AG09309 (cell line): ENCODE results near the gene SMG9.

Source experiments
- DNase-seq: peaks from one replicate; pipeline ENCODE4 v3.0.0-alpha.2; 2010; ENCODE audit warnings: low read depth
- H3K4me3 ChIP-seq: 2 replicates; pipeline ENCODE4 v1.5.1; 2011; ENCODE audit warnings: mild to moderate bottlenecking, low read depth, low read length, moderate library complexity; ENCODE audit not compliant: control insufficient read depth
- TF ChIP-seq, protein P1 (sequence below): IDR thresholded peaks from 2 replicates; pipeline ENCODE4 v1.5.1; 2011; ENCODE audit warnings: mild to moderate bottlenecking, low read depth, low read length, inconsistent platforms; ENCODE audit not compliant: insufficient read depth, control insufficient read depth; ENCODE audit errors: missing control alignments

The SMG9 gene

DNA sequence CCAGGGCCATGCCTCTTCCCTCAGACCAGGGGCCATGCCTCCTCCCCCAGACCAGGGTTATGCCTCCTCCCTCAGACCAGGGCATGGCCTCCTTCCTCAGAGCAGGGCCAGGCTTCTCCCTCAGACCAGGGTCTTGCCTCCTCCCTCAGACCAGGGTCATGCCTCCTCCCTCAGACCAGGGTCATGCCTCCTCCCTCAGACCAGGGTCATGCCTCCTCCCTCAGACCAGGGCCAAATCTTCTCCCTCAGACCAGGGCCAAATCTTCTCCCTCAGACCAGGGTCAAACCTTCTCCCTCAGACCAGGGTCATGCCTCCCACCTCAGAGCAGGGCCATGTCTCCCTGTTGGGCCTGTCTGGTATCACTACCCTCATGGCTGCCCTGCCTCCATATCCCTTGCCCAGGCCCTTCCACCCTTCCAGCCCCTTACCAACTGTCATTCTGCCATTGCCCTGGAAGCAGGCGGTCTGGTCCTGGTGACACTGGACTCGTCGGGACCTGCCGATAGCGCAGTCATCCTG, 43.3 kb upstream of the SMG9 start:
- H3K4me3 ChIP-seq = peak overlapping the region; percentile 49
- TF ChIP-seq, protein P1, sequence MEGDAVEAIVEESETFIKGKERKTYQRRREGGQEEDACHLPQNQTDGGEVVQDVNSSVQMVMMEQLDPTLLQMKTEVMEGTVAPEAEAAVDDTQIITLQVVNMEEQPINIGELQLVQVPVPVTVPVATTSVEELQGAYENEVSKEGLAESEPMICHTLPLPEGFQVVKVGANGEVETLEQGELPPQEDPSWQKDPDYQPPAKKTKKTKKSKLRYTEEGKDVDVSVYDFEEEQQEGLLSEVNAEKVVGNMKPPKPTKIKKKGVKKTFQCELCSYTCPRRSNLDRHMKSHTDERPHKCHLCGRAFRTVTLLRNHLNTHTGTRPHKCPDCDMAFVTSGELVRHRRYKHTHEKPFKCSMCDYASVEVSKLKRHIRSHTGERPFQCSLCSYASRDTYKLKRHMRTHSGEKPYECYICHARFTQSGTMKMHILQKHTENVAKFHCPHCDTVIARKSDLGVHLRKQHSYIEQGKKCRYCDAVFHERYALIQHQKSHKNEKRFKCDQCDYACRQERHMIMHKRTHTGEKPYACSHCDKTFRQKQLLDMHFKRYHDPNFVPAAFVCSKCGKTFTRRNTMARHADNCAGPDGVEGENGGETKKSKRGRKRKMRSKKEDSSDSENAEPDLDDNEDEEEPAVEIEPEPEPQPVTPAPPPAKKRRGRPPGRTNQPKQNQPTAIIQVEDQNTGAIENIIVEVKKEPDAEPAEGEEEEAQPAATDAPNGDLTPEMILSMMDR = no peak
- no peak for DNase-seq

DNA sequence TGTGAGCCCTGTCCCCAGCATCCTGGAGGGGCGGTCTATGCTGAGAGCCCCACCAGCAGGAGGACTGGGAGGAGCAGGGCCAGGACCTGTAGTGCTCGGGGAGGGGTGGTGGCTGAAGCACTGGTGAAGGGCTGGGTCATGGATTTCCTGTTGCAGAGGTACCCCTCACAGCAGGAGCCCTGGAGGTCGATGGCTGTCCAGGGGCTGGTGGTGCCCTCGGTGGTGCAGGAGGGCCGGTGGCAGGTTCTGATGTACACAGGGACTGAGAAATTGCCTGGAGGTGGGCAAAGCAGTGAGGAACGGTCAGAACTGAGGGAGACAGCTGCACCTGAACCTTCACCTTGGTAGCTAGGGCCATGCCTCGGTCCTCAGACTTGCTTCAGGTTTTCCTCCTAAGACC, 42.8 kb upstream of the SMG9 start:
- H3K4me3 ChIP-seq = no peak overlapping the region
- TF ChIP-seq, protein P1 = no peak
- DNase-seq = no peak

DNA sequence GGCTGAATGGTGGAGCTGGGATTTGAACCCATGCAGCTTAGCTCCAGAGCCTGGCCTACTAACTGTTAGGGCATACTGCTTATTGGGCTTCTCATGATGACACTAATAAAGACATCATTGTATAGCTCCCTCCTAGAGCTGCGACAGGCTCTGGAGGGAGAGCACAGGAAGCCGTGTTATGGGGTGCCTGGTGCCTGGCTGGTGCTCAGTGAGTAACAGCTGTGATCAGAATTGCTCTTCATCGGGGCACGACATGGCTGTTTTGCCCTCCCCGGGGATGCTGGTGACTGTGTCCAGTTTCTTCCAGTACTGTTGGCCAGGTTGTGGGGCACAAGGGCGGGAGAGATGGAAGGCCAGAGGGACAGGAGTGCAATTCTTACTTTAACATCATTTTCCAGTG, 42.4 kb upstream of the SMG9 start:
- TF ChIP-seq, protein P1 = no peak
- no peak overlapping the region for H3K4me3 ChIP-seq

GRCh38 chr19:43790587-43790986, 35.8 kb upstream of the SMG9 start:
- TF ChIP-seq, protein P1 = no peak
- DNase-seq = no peak
- no peak overlapping the region for H3K4me3 ChIP-seq

More for the DNA sequence above, 42.4 kb upstream of the SMG9 start:
- DNase-seq = no peak

DNA sequence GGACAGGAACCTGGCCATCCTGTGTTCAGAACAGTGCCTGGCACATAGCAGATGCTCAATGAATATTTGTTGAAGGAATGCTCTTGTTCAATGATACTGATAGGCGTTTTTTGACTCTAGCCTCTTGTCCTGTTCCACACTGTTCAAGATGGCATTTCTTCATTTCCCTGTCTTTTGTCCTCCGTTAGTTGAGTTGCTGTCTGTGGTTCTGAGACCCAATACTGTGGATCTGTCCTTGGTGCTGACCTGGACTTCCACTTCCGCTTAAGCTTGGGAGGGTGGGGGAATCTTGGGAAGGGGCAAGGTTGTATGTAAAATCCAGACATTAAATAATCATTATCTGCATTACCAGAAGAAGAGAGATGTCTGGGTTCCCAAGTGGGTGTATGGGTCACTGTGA, 34.3 kb upstream of the SMG9 start:
- DNase-seq = no peak
- TF ChIP-seq, protein P1 = no peak
- H3K4me3 ChIP-seq = no peak overlapping the region

GRCh38 chr19:43786665-43787064, 31.9 kb upstream of the SMG9 start:
- TF ChIP-seq, protein P1 = no peak
- H3K4me3 ChIP-seq = no peak overlapping the region
- no peak for DNase-seq
